HepG2 (cell line): Measurements from ENCODE around the gene HOXC11. TPM values are rescaled to one million over a fixed set of nuclear protein-coding genes. Genes with fewer than 3 reads are reported as not detected.

ENCODE experiments used
- CEBPZ ChIP-seq: IDR thresholded peaks from 2 replicates; pipeline ENCODE4 v1.6.1; 2012; ENCODE audit warnings: low read length, improper control_type of control experiment
- DRAP1 ChIP-seq: IDR thresholded peaks from 2 replicates; pipeline ENCODE4 v1.6.1; 2016; ENCODE audit warnings: missing genetic modification reagents, missing compliant biosample characterization
- ELF1 ChIP-seq: sonication (generic); formaldehyde crosslinking; IDR thresholded peaks from 2 replicates; pipeline ENCODE4 v1.4.0; 2020; ENCODE audit warnings: missing genetic modification reagents
- IKZF5 ChIP-seq: IDR thresholded peaks from 2 replicates; pipeline ENCODE4 v1.6.1; 2018; ENCODE audit warnings: missing genetic modification reagents, mild to moderate bottlenecking, missing compliant biosample characterization
- JUN ChIP-seq: sonication (generic); formaldehyde crosslinking; IDR thresholded peaks from 2 replicates; pipeline ENCODE4 v1.4.0; 2020; ENCODE audit warnings: mild to moderate bottlenecking, missing genetic modification reagents
- NCOA2 ChIP-seq: sonication (generic); formaldehyde crosslinking; IDR thresholded peaks from 2 replicates; pipeline ENCODE4 v1.8.0; 2022; ENCODE audit warnings: inconsistent platforms
- NFE2L2 ChIP-seq: fragments of 150-350 bp; IDR thresholded peaks from 2 replicates; pipeline ENCODE4 v1.6.1; 2014; ENCODE audit warnings: low read length
- RNF2 ChIP-seq: fragments of 450-650 bp; conservative IDR thresholded peaks from 2 replicates; pipeline ENCODE4 v1.6.1; 2016; ENCODE audit warnings: low read depth
- SKIL ChIP-seq: sonication (generic); formaldehyde crosslinking; IDR thresholded peaks from 2 replicates; pipeline ENCODE4 v1.8.0; 2022; ENCODE audit warnings: missing genetic modification reagents, mild to moderate bottlenecking, moderate library complexity, borderline replicate concordance
- SRSF9 ChIP-seq: fragments of 200-400 bp; formaldehyde crosslinking; IDR thresholded peaks from 2 replicates; pipeline ENCODE4 v1.6.1; 2018; ENCODE audit warnings: borderline replicate concordance, mild to moderate bottlenecking, low read depth, low read length; ENCODE audit not compliant: insufficient read depth, poor library complexity, severe bottlenecking
- SSRP1 ChIP-seq: IDR thresholded peaks from 2 replicates; pipeline ENCODE4 v1.6.1; 2016; ENCODE audit warnings: control low read depth
- STAG1 ChIP-seq: sonication (generic); formaldehyde crosslinking; IDR thresholded peaks from 2 replicates; pipeline ENCODE4 v1.4.0; 2020; ENCODE audit warnings: missing genetic modification reagents
- TCF7L2 ChIP-seq: IDR thresholded peaks from 2 replicates; pipeline ENCODE4 v1.6.1; 2011; ENCODE audit warnings: mild to moderate bottlenecking, low read depth, low read length, moderate library complexity
- YEATS2 ChIP-seq: sonication (generic); formaldehyde crosslinking; IDR thresholded peaks from 2 replicates; pipeline ENCODE4 v1.4.0; 2020; ENCODE audit warnings: missing genetic modification reagents, borderline replicate concordance
- ZEB1 ChIP-seq: IDR thresholded peaks from 2 replicates; pipeline ENCODE4 v1.6.1; 2012; ENCODE audit warnings: mild to moderate bottlenecking, low read depth, inconsistent platforms; ENCODE audit not compliant: insufficient replicate concordance
- ZMYM3 ChIP-seq: sonication (generic); formaldehyde crosslinking; IDR thresholded peaks from 2 replicates; pipeline ENCODE4 v1.5.1; 2020; ENCODE audit warnings: mild to moderate bottlenecking, missing genetic modification reagents
- ZNF281 ChIP-seq: sonication (generic); formaldehyde crosslinking; IDR thresholded peaks from 2 replicates; pipeline ENCODE4 v1.4.0; 2020; ENCODE audit warnings: missing genetic modification reagents, borderline replicate concordance
- ZNF644 ChIP-seq: IDR thresholded peaks from 2 replicates; pipeline ENCODE4 v1.6.1; 2016; ENCODE audit warnings: low read depth
- polyA plus RNA-seq, 8 experiments: library from polyadenylated mRNA; depleted of rRNA in 3 of 8; stranded (reverse) in 7 of 8; unstranded in 1 of 8; fragments of >200 nt; fragmentation: Illumina TruSeq in 4 of 8; extraction: Trizol in 4 of 8; gene quantifications; 2 replicates each; pipeline versions ENCODE4 v1.2.1 to v1.2.3, GENCODE V29; 2011 to 2016; ENCODE audit warnings: low read depth in 4 of 8, missing spikeins in 1 of 8, mixed read lengths in 1 of 8; ENCODE audit not compliant: insufficient read depth in 1 of 8
- total RNA-seq, 5 experiments: library from RNA; depleted of rRNA; stranded (reverse); fragments of >200 nt; fragmentation: Illumina TruSeq; extraction: Trizol; gene quantifications; 2 replicates each; pipeline ENCODE4 v1.2.3, GENCODE V29; 2016; ENCODE audit warnings: low read depth in 1 of 5

Gene HOXC11
- total and polyA plus RNA-seq, 2 of the 13 experiments (the other 11 are each of a cell fraction or from before 2014, with no cell fraction given): not detected

- no peak for TF ChIP-seq CEBPZ
- no peak for TF ChIP-seq NFE2L2
- TF ChIP-seq TCF7L2: no peak
- TF ChIP-seq SKIL (CRISPR knock-in tag): peak; percentile 46; the same call in 1 of the 2 replicates
- no peak for TF ChIP-seq ELF1
- TF ChIP-seq ZMYM3 (CRISPR knock-in tag): no peak
- TF ChIP-seq IKZF5 (CRISPR knock-in tag): no peak
- 0 out of 2 replicates have a peak, but pooled peaks have one; percentile 19 for TF ChIP-seq NCOA2 (CRISPR knock-in tag)
- TF ChIP-seq STAG1 (CRISPR knock-in tag): no peak
- TF ChIP-seq RNF2: no peak
- peak; percentile 82; the same call in 1 of the 2 replicates for TF ChIP-seq ZNF281 (CRISPR knock-in tag)
- TF ChIP-seq SRSF9: no peak
- TF ChIP-seq ZEB1: no peak
- TF ChIP-seq DRAP1 (CRISPR knock-in tag): no peak
- no peak for TF ChIP-seq ZNF644
- TF ChIP-seq YEATS2: no peak
- TF ChIP-seq JUN (CRISPR knock-in tag): no peak
- no peak for TF ChIP-seq SSRP1 (CRISPR knock-in tag)
Observed at GRCh38 chr12:53949631-53950436, 23.1 kb upstream of the HOXC11 start (continued).
